GM18517 (cell line): ENCODE measurements around the gene PRAC1.

Experiments used
- ATAC-seq: cut with Tn5 transposase; IDR thresholded peaks from one replicate; pipeline ENCODE4 v1.9.1; 2021; ENCODE audit warnings: mild to moderate bottlenecking, moderate library complexity; ENCODE audit not compliant: unreplicated experiment

Gene PRAC1

GRCh38 chr17:48747445-48748363 is 25.4 kb upstream of the PRAC1 start:
- no peak for ATAC-seq

- ATAC-seq = no peak
These were observed 24.7 kb upstream of the PRAC1 start for GRCh38 chr17:48746916-48747444.

GRCh38 chr17:48745381-48746275 is 23.3 kb upstream of the PRAC1 start:
- ATAC-seq = no peak

- no peak for ATAC-seq
These were observed 18.2 kb upstream of the PRAC1 start for GRCh38 chr17:48740537-48740936.

- no peak for ATAC-seq
These were observed 16.6 kb upstream of the PRAC1 start for GRCh38 chr17:48738803-48739526.

- no peak for ATAC-seq
These were observed 16.1 kb upstream of the PRAC1 start for GRCh38 chr17:48738424-48738802.

GRCh38 chr17:48737330-48738043 is 15.2 kb upstream of the PRAC1 start:
- no peak for ATAC-seq

- ATAC-seq = no peak
These were observed 12.7 kb upstream of the PRAC1 start for GRCh38 chr17:48735062-48735351.

GRCh38 chr17:48734333-48735061 is 12.2 kb upstream of the PRAC1 start:
- no peak for ATAC-seq

- no peak for ATAC-seq
These were observed 11.5 kb upstream of the PRAC1 start for GRCh38 chr17:48733632-48734328.

- ATAC-seq = no peak
These were observed 10.6 kb upstream of the PRAC1 start for GRCh38 chr17:48732688-48733629.

- no peak for ATAC-seq
These were observed 9.0 kb upstream of the PRAC1 start for GRCh38 chr17:48731355-48731754.

- no peak for ATAC-seq
These were observed 7.9 kb upstream of the PRAC1 start for GRCh38 chr17:48730240-48730550.

- ATAC-seq = no peak
These were observed 7.3 kb upstream of the PRAC1 start for GRCh38 chr17:48729335-48730239.

- ATAC-seq = no peak
These were observed 6.2 kb upstream of the PRAC1 start, which contains the start of gene HOXB13 for GRCh38 chr17:48728232-48729231. TSS of gene HOXB13 (minus strand) at chr17:48728750. CDS start at chr17:48728593, 157 bp downstream.
